Fibroblast of villous mesenchyme (primary cell): Measurements from ENCODE around the gene CCDC146. TPM values are rescaled to one million over a fixed set of nuclear protein-coding genes. Genes with fewer than 3 reads are reported as not detected.
"Not testable (repeated sequence)": the region's sequence is repeated elsewhere in the genome, so short reads cannot be mapped to it uniquely, and the experiment has no call there.

Experiments used
- DNase-seq: peaks from one replicate; pipeline ENCODE4 v3.0.0-alpha.2; 2010; ENCODE audit warnings: low read depth
- H3K4me3 ChIP-seq: 2 replicates; pipeline ENCODE4 v1.5.1; 2011; ENCODE audit warnings: low read depth, mild to moderate bottlenecking, low read length
- CTCF ChIP-seq: IDR thresholded peaks from 2 replicates; pipeline ENCODE4 v1.5.1; 2012; ENCODE audit warnings: low read depth, mild to moderate bottlenecking, low read length; ENCODE audit not compliant: insufficient read depth
- total RNA-seq: library from RNA; depleted of rRNA; stranded (reverse); fragments of >200 nt; gene quantifications from 2 replicates; pipeline ENCODE4 v1.2.3, GENCODE V29; 2012

Gene CCDC146
- total RNA-seq, 1 donor, result 1.7 TPM

GRCh38 chr7:77208416-77208815 lies 86.0 kb downstream of the CCDC146 start:
- TF ChIP-seq CTCF, result no peak
- H3K4me3 ChIP-seq, result no peak overlapping the region
- no peak for DNase-seq

GRCh38 chr7:77209479-77210139 lies 87.2 kb downstream of the CCDC146 start:
- TF ChIP-seq CTCF, result no peak
- DNase-seq, result no peak
- H3K4me3 ChIP-seq, result no peak overlapping the region

GRCh38 chr7:77216181-77216845 lies 93.9 kb downstream of the CCDC146 start:
- no peak overlapping the region for H3K4me3 ChIP-seq
- no peak for TF ChIP-seq CTCF
- DNase-seq, result no peak

- H3K4me3 ChIP-seq, result no peak overlapping the region
- no peak for TF ChIP-seq CTCF
- no peak for DNase-seq
Measured at GRCh38 chr7:77217474-77218185, 95.2 kb downstream of the CCDC146 start.

GRCh38 chr7:77219701-77220331 lies 97.4 kb downstream of the CCDC146 start:
- not testable (repeated sequence) for H3K4me3 ChIP-seq, DNase-seq

- no peak overlapping the region for H3K4me3 ChIP-seq
- no peak for DNase-seq
- TF ChIP-seq CTCF, result no peak
Measured at GRCh38 chr7:77222065-77222464, 99.7 kb downstream of the CCDC146 start.

- no peak for DNase-seq
- TF ChIP-seq CTCF, result no peak
- no peak overlapping the region for H3K4me3 ChIP-seq
Measured at GRCh38 chr7:77222819-77223218, 100.4 kb downstream of the CCDC146 start.
